Coronary artery (tissue), 2 donors: ENCODE results near the gene LPAR6.
A peak's percentile ranks its signal among the peaks of the same experiment; 100 is the strongest.
"Not testable (repeated sequence)": the region's sequence is repeated elsewhere in the genome, so short reads cannot be mapped to it uniquely, and the experiment has no call there.

Source experiments
- DNase-seq: peaks from one replicate; pipeline ENCODE4 v3.0.0-alpha.2; 2017; ENCODE audit warnings: low spot score
- H3K27ac ChIP-seq, 2 donors: fragments of 200-600 bp; sonication (generic); one replicate each; pipeline ENCODE4 v1.5.1; 2016 to 2019
- H3K4me3 ChIP-seq: fragments of 200-600 bp; sonication (generic); 2 replicates; pipeline ENCODE4 v1.5.1; 2016; ENCODE audit warnings: mild to moderate bottlenecking, moderate library complexity
- TF ChIP-seq, protein P1 (sequence below): fragments of 200-600 bp; sonication (generic); IDR thresholded peaks from one replicate; pipeline ENCODE4 v1.5.1; 2019; ENCODE audit warnings: antibody characterized with exemption

The LPAR6 gene, protein sequence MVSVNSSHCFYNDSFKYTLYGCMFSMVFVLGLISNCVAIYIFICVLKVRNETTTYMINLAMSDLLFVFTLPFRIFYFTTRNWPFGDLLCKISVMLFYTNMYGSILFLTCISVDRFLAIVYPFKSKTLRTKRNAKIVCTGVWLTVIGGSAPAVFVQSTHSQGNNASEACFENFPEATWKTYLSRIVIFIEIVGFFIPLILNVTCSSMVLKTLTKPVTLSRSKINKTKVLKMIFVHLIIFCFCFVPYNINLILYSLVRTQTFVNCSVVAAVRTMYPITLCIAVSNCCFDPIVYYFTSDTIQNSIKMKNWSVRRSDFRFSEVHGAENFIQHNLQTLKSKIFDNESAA

DNA sequence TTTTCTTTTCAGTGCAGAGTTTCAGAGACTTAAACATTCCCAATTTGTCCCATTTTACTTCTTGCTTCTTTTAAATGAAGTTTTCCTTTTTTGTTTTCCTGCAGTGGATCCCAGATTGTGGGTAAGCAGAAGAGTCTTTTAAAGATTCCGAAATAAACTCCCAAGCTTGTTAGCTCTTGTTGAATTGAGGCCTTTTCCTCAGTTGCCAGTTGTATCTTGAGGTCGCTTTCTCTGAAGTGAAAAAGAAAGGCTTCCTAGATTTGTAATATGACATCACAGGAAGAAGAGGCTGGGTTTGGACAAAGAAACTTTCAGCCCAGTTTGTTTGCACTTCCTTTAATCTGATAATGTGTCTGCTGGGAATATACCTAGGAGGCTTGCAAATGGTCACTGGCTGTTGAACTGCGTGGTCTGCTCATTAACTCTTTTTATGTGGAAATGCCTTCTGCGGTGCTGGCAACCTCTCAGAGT, at the start of gene LPAR6:
TSS of gene LPAR6 (minus strand) at position 233 of the 471 bp plus-strand sequence. CDS start 690 bp downstream, outside the sequence.
- no peak for DNase-seq
- Histone ChIP-seq H3K4me3 (peak within 1 kb of the TSS; percentile 74), H3K27ac (peak within 1 kb of the TSS; percentile 56 to 75)
- TF ChIP-seq, protein P1, sequence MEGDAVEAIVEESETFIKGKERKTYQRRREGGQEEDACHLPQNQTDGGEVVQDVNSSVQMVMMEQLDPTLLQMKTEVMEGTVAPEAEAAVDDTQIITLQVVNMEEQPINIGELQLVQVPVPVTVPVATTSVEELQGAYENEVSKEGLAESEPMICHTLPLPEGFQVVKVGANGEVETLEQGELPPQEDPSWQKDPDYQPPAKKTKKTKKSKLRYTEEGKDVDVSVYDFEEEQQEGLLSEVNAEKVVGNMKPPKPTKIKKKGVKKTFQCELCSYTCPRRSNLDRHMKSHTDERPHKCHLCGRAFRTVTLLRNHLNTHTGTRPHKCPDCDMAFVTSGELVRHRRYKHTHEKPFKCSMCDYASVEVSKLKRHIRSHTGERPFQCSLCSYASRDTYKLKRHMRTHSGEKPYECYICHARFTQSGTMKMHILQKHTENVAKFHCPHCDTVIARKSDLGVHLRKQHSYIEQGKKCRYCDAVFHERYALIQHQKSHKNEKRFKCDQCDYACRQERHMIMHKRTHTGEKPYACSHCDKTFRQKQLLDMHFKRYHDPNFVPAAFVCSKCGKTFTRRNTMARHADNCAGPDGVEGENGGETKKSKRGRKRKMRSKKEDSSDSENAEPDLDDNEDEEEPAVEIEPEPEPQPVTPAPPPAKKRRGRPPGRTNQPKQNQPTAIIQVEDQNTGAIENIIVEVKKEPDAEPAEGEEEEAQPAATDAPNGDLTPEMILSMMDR, result no peak

DNA sequence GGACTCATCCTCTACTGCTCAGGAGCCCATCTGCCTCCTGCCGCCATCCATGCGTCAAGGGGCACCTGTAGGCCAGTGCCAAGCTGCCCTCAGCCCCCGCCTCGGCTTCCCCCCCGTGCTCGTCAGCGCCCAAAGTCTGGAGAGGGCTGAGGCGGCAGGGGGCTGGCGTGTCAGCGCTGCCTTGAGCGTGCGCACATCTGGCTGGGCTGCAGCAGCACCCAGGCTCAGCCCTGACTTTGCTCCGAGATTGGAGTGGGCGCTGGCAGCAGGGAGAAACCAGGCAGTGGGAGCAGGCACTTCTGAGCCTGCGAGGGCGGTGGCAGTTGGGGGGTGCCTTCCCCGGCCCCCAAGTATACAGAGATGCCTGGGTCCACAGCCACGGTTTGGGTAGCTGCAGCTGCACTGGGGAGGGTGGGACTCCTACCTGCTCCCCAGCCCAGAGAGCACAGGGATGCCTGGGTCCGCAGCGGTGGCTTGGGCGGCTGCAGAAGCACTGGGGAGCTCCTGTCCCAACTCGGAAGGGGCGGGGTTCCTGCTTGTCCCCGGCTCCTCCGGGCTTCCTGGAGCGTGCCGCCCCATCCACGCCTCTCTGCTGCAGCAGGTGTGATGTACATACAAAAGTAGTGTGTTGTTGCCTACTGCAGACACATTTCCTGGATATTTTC, 44.8 kb upstream of the LPAR6 start:
- Histone ChIP-seq H3K27ac (no peak overlapping the region), H3K4me3 (no peak overlapping the region)
- no peak for DNase-seq
- TF ChIP-seq, protein P1, result no peak

DNA sequence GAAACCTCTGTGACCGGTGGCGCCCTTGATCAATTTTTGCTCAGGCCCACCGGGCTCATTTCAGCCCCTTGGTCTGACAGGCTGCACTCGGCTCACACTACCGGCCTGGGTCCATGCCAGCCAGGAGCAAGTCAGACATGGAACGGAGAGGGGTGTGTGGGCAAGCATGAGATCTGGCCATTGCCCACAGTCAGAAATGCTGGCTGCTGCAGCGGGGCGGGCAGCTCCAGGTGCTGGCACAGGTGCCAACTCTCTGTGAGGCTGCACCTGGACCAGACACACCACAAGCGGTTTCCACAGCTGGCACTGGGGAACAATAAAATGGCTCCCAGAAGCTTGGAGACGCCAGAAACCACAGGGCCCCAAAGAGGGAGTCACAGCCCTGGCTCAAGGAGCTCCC, 43.6 kb upstream of the LPAR6 start:
- Histone ChIP-seq H3K4me3 (no peak overlapping the region), H3K27ac (no peak overlapping the region)
- TF ChIP-seq, protein P1, result no peak
- DNase-seq, result no peak

DNA sequence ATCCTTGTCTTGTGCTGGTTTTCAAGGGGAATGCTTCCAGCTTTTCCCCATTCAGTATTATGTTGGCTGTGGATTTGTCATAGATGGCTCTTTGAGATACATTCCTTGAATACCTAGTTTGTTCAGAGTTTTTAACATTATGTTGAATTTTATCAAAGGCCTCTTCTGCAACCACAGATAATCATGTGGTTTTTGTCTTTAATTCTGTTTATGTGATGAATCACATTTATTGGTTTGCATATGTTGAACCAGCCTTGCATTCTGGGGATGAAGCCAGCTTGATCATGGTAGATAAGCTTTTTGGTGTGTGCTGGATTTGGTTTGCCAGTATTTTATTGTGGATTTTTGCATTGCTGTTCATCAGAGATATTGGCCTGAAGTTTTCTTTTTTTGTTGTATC, 38.3 kb upstream of the LPAR6 start:
- H3K27ac ChIP-seq, H3K4me3 ChIP-seq, DNase-seq: not testable (repeated sequence)

DNA sequence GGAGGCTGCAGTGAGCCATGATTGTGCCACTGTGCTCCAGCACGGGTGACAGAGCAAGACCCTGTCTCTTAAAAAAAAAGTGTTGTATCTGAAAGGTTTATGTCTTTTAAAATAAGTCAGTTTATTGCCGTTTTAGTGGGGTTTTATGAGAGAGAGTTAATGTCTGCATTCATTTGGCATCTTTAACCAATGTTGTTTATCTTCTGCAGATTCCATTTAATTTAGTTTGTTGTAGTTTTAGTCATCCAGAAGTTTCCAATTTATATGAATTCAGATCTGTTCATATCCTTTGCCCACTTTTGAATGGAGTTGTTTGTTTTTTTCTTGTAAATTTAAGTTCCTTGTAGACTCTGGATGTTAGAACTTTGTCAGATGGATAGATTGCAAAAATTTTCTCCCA, 36.7 kb upstream of the LPAR6 start:
- H3K4me3 ChIP-seq, result no peak overlapping the region
- DNase-seq, result no peak
- TF ChIP-seq, protein P1, result no peak
- H3K27ac ChIP-seq, result no peak overlapping the region

DNA sequence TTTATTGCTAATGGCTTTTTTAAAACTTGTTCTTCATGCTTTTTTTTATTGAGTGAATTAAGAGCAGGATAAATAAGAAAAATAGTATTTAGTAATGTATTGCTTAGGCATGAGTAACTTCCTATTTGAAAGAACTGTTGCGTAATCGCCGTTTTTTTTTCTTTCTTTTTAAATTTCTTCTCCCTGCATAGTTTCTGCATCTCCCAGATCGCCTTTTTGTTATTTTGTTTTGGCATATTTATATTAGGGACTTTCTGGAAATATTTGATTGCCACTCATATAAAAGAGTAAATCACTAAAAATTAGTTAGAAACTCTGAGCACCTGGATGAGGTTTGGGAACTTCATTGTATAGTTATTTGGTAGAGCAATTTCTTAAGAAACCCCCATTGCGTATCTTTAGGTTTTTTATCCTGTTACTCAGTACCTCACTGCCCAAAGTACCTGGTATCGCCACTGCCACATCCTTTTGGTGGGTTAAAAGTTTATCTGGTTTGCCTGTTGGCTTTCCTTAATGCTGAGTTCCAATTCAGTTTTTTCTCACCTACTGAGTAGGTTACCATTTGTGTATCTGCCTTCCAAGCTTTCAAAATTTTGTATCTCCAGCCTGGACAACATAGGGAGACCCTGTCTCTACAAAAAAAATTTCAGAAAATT, 36.2 kb upstream of the LPAR6 start:
- Histone ChIP-seq H3K27ac (peak overlapping the region in 1 of 2 donors; percentile 35), H3K4me3 (peak overlapping the region; percentile 1)
- no peak for DNase-seq
- TF ChIP-seq, protein P1, result no peak

DNA sequence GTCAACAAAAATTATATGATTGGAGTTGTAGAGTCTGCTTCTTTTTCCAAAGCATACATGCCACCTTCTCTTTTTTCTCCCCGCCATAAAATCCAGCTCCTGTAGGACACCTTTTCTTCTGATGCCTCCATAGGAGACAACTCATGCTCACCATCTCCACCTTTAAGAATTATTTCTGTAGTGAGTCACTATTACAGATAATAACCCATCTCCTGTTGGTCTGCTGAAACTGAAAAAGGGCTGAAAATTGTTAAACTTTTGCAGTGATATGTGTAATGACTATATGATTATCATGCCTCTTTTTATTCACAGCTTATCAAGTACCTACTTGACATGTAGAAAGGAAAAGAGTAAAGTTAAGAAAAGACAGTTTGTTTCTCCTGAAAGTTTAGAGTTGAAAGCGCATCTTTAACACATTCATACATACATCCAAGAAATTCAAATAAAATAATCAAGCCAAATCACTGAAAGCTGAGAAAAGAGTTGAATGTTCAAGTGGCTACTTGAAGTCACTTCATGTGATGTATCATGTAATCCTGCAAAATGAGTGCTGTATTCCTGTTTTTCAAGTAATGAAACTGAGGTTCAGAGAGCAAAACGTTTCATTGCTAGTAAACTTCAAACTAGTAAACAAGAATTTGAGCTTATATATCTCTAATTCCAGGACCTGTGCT, 35.5 kb upstream of the LPAR6 start:
- DNase-seq, result no peak
- Histone ChIP-seq H3K4me3 (peak overlapping the region; percentile 1), H3K27ac (peak overlapping the region; percentile 7 to 35)
- TF ChIP-seq, protein P1, result no peak
